ENCODE measurements around the gene RNF41. TPM values are rescaled to one million over a fixed set of nuclear protein-coding genes. Genes with fewer than 3 reads are reported as not detected.

Gene RNF41
- polyA plus RNA-seq, 1 donor, result 42.7 TPM

DNA sequence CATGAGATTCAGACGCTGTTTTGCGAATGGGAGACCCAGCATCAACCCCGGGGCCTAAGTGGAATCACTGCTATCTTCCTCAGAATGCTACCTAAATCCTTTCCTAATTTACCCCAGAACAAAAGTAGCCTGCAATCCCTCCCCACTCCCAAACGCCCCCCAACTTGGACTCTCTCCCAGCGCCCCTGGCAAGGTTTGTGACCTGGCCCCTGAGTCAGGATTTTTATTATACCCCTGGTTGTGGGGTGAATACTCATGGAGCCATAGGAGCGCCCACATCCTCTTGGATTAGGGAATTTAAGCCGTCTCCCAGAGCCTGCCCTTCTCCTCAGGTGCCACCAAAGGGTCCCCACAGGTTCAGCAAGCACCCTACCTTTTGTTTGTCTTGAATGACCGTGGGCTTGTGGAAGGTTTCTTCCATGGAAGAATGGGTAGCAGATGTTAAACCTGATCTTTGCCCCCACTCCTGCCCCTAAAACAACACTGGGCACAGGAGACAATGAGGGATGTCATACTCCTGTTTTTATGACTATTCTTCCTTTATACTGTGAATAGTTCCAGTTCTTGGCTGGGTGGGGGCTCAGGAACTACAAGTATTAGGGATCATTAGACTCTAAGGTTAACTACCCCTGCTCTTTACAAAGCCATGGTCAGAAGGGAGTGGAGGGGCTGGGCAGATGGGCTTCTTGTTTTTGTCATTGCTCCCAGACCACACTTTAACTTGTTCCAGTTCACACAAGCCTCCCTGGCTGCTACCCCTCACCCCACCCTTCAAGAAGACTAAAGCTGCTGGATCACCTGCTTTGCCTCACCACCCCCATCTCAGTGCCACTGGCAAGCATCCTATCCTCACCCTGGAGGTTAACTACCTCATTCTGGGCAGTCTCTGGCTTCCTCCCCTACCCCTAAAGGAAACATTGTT lies 68.7 kb downstream of the RNF41 start:
- DNase-seq (ENCODE audit: low read depth), result no peak

Other genes starting within 250 kb of the RNF41 start
- gene RAB5B, start 247.8 kb downstream of the RNF41 start, polyA plus RNA-seq (ENCODE audit: insufficient read length), result 129 TPM
- gene SUOX, start 224.6 kb downstream of the RNF41 start, polyA plus RNA-seq (ENCODE audit: insufficient read length), result 16.1 TPM
- gene IKZF4, start 200.9 kb downstream of the RNF41 start, polyA plus RNA-seq (ENCODE audit: insufficient read length), result 9.4 TPM
- 69.7 TPM for gene RPS26, start 180.0 kb downstream of the RNF41 start, polyA plus RNA-seq (ENCODE audit: insufficient read length)
- 187 TPM for gene ERBB3, start 141.8 kb downstream of the RNF41 start, polyA plus RNA-seq (ENCODE audit: insufficient read length)
- gene PA2G4, start 117.4 kb downstream of the RNF41 start, polyA plus RNA-seq (ENCODE audit: insufficient read length), result 111 TPM
- 5,976 TPM for gene RPL41, start 105.3 kb downstream of the RNF41 start, polyA plus RNA-seq (ENCODE audit: insufficient read length)
- gene ZC3H10, start 103.7 kb downstream of the RNF41 start, polyA plus RNA-seq (ENCODE audit: insufficient read length), result 3.6 TPM
- gene ESYT1, start 93.7 kb downstream of the RNF41 start, polyA plus RNA-seq (ENCODE audit: insufficient read length), result 71.4 TPM
- 905 TPM for gene MYL6B, start 69.3 kb downstream of the RNF41 start, polyA plus RNA-seq (ENCODE audit: insufficient read length)
- 1,230 TPM for gene MYL6, start 63.6 kb downstream of the RNF41 start, polyA plus RNA-seq (ENCODE audit: insufficient read length)
- 53.8 TPM for gene SMARCC2, start 32.4 kb downstream of the RNF41 start, polyA plus RNA-seq (ENCODE audit: insufficient read length)
- 16.8 TPM for gene NABP2, start 2.4 kb upstream of the RNF41 start, polyA plus RNA-seq (ENCODE audit: insufficient read length)
- 0.56 TPM for gene SLC39A5, start 8.1 kb upstream of the RNF41 start, polyA plus RNA-seq (ENCODE audit: insufficient read length)
- gene ANKRD52, start 36.5 kb upstream of the RNF41 start, polyA plus RNA-seq (ENCODE audit: insufficient read length), result 17.3 TPM
- 28.6 TPM for gene COQ10A, start 45.0 kb upstream of the RNF41 start, polyA plus RNA-seq (ENCODE audit: insufficient read length)
- 228 TPM for gene CS, start 78.4 kb upstream of the RNF41 start, polyA plus RNA-seq (ENCODE audit: insufficient read length)
- 58.3 TPM for gene CNPY2, start 94.1 kb upstream of the RNF41 start, polyA plus RNA-seq (ENCODE audit: insufficient read length)
- gene PAN2, start 112.1 kb upstream of the RNF41 start, polyA plus RNA-seq (ENCODE audit: insufficient read length), result 45.1 TPM
- gene IL23A, start 117.0 kb upstream of the RNF41 start, polyA plus RNA-seq (ENCODE audit: insufficient read length), result 0.34 TPM
- 61.9 TPM for gene STAT2, start 138.2 kb upstream of the RNF41 start, polyA plus RNA-seq (ENCODE audit: insufficient read length)
- gene APOF, start 140.9 kb upstream of the RNF41 start, polyA plus RNA-seq (ENCODE audit: insufficient read length), result not detected
- 11.9 TPM for gene TIMELESS, start 227.5 kb upstream of the RNF41 start, polyA plus RNA-seq (ENCODE audit: insufficient read length)
- gene MIP, start 232.7 kb upstream of the RNF41 start, polyA plus RNA-seq (ENCODE audit: insufficient read length), result 0.35 TPM
- gene SPRYD4, start 246.7 kb upstream of the RNF41 start, polyA plus RNA-seq (ENCODE audit: insufficient read length), result 2.4 TPM